GM23338 (cell line): Measurements from ENCODE around the gene HIVEP2. TPM values are rescaled to one million over a fixed set of nuclear protein-coding genes. Genes with fewer than 3 reads are reported as not detected.

Source experiments
- ATAC-seq: fragments of 200-7000 bp; cut with Tn5 transposase; 3 replicates; pipeline ENCODE4 v1.9.1; 2020
- DNase-seq: peaks from one replicate; pipeline ENCODE4 v3.0.0-alpha.2; 2015; ENCODE audit warnings: low spot score
- H2AFZ ChIP-seq: fragments of 200-600 bp; sonication (generic); 2 replicates; pipeline ENCODE4 v1.8.0; 2016; ENCODE audit warnings: antibody characterized with exemption, mild to moderate bottlenecking, moderate library complexity
- H3F3A ChIP-seq: fragments of 200-600 bp; sonication (generic); replicated peaks from 2 replicates; pipeline ENCODE4 v1.8.0; 2017; ENCODE audit warnings: antibody characterized with exemption, mixed run types, low read depth
- H3K27ac ChIP-seq: fragments of 200-600 bp; sonication (generic); 2 replicates; pipeline ENCODE4 v1.6.1; 2016; ENCODE audit warnings: low read depth
- H3K27me3 ChIP-seq: fragments of 200-600 bp; sonication (generic); 2 replicates; pipeline ENCODE4 v1.8.0; 2016; ENCODE audit warnings: mild to moderate bottlenecking, mixed run types, moderate library complexity; ENCODE audit not compliant: insufficient read depth
- H3K36me3 ChIP-seq: fragments of 200-600 bp; sonication (generic); 2 replicates; pipeline ENCODE4 v1.8.0; 2016; ENCODE audit warnings: mild to moderate bottlenecking; ENCODE audit not compliant: insufficient read depth
- H3K4me1 ChIP-seq: fragments of 200-600 bp; sonication (generic); 2 replicates; pipeline ENCODE4 v1.8.0; 2016; ENCODE audit warnings: mild to moderate bottlenecking, moderate library complexity; ENCODE audit not compliant: insufficient read depth
- H3K4me2 ChIP-seq: fragments of 200-600 bp; sonication (generic); 2 replicates; pipeline ENCODE4 v1.7.1; 2017; ENCODE audit warnings: mixed run types
- H3K4me3 ChIP-seq: fragments of 200-600 bp; sonication (generic); 2 replicates; pipeline ENCODE4 v1.6.1; 2016; ENCODE audit warnings: mixed run types
- H3K79me2 ChIP-seq: fragments of 200-600 bp; sonication (generic); replicated peaks from 2 replicates; pipeline ENCODE4 v1.8.0; 2017; ENCODE audit warnings: mild to moderate bottlenecking; ENCODE audit not compliant: insufficient read depth
- H3K9me2 ChIP-seq: fragments of 200-600 bp; sonication (generic); 2 replicates; pipeline ENCODE4 v1.8.0; 2017; ENCODE audit not compliant: insufficient read depth
- H4K20me1 ChIP-seq: fragments of 200-600 bp; sonication (generic); replicated peaks from 2 replicates; pipeline ENCODE4 v1.8.0; 2017; ENCODE audit warnings: mild to moderate bottlenecking; ENCODE audit not compliant: insufficient read depth
- H3K27ac Mint-ChIP-seq: 2 replicates; pipeline ENCODE4 v1.8.0; 2020; ENCODE audit warnings: inconsistent platforms, mild to moderate bottlenecking, moderate library complexity, mixed read lengths
- H3K27me3 Mint-ChIP-seq: 3 replicates; pipeline ENCODE4 v1.8.0; 2022; ENCODE audit warnings: low read depth, mild to moderate bottlenecking, moderate library complexity, mixed read lengths, inconsistent platforms; ENCODE audit not compliant: insufficient read depth, poor library complexity
- H3K36me3 Mint-ChIP-seq: 3 replicates; pipeline ENCODE4 v1.8.0; 2021; ENCODE audit warnings: low read depth, mild to moderate bottlenecking, inconsistent platforms, moderate library complexity, mixed read lengths
- H3K4me1 Mint-ChIP-seq: 3 replicates; pipeline ENCODE4 v1.8.0; 2020; ENCODE audit warnings: mild to moderate bottlenecking, inconsistent platforms, mixed read lengths
- H3K4me3 Mint-ChIP-seq: 3 replicates; pipeline ENCODE4 v1.8.0; 2021; ENCODE audit warnings: moderate library complexity, mild to moderate bottlenecking, inconsistent platforms, mixed read lengths
- H3K9me3 Mint-ChIP-seq: 3 replicates; pipeline ENCODE4 v1.8.0; 2020; ENCODE audit warnings: moderate library complexity, mild to moderate bottlenecking, inconsistent platforms, mixed read lengths
- CREB1 ChIP-seq: fragments of 250-450 bp; sonication (Bioruptor Pico); IDR thresholded peaks from 2 replicates; pipeline ENCODE4 v1.5.0; 2020; ENCODE audit warnings: low read depth, mild to moderate bottlenecking, moderate library complexity
- EZH2phosphoT487 ChIP-seq: fragments of 200-600 bp; sonication (generic); IDR thresholded peaks from one replicate; pipeline ENCODE4 v1.8.1; 2018; ENCODE audit warnings: antibody characterized with exemption; ENCODE audit not compliant: unreplicated experiment
- JUNB ChIP-seq: IDR thresholded peaks from one replicate; pipeline ENCODE4 v1.6.1; 2016; ENCODE audit warnings: antibody characterized with exemption; ENCODE audit not compliant: unreplicated experiment
- POLR2AphosphoS5 ChIP-seq: IDR thresholded peaks from 2 replicates; pipeline ENCODE4 v1.6.1; 2016; ENCODE audit warnings: antibody characterized with exemption, low read depth
- ZNF114 ChIP-seq: fragments of 250-450 bp; sonication (Bioruptor Pico); IDR thresholded peaks from 2 replicates; pipeline ENCODE4 v1.5.0; 2020; ENCODE audit warnings: mild to moderate bottlenecking, moderate library complexity
- ZNF331 ChIP-seq: fragments of 250-450 bp; sonication (Bioruptor Pico); IDR thresholded peaks from 2 replicates; pipeline ENCODE4 v1.5.0; 2020; ENCODE audit warnings: low read depth, mild to moderate bottlenecking, moderate library complexity
- polyA plus RNA-seq: library from polyadenylated mRNA; unstranded; fragments of >200 nt; fragmentation: Nextera tagmentation; extraction: Ambion mirVana; gene quantifications from 2 replicates; pipeline ENCODE4 v1.2.1, GENCODE V29; 2016
- total RNA-seq: library from RNA; depleted of rRNA; stranded (reverse); fragments of >200 nt; shearing (Covaris generic); gene quantifications from 2 replicates; pipeline ENCODE4 v1.2.3, GENCODE V29; 2014
- TF ChIP-seq, protein P1 (sequence below): fragments of 250-450 bp; sonication (Bioruptor Pico); IDR thresholded peaks from 2 replicates; pipeline ENCODE4 v1.5.0; 2020; ENCODE audit warnings: mild to moderate bottlenecking, moderate library complexity
- TF ChIP-seq, protein P2 (sequence below): IDR thresholded peaks from 2 replicates; pipeline ENCODE4 v1.6.1; 2016; ENCODE audit warnings: antibody characterized with exemption
- TF ChIP-seq, protein P3 (sequence below): IDR thresholded peaks from one replicate; pipeline ENCODE4 v1.6.1; 2018; ENCODE audit warnings: antibody characterized with exemption; ENCODE audit not compliant: unreplicated experiment

Gene HIVEP2
- total and polyA plus RNA-seq, 2 experiments from 2014 or later, result 1.5 to 7.4 TPM

DNA sequence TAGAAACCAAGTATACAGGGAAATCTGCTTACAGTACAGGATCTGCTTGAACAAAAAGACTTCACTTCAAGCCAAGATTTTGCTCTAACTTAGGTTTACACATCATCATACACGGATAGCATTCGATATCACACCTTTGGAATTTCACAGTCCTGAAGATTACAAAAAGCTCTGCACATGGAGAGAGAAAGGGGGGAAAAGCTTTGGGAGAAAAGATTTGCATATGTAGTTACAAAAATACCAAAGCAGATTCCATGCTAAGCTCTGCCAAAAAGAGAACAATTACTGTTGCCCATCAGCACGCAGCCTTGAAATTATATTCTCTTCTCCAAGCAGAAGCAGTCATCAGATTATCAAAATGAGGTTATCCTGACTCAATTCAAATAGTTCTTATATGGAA lies 62.0 kb downstream of the HIVEP2 start (continued):
- TF ChIP-seq, protein P1, sequence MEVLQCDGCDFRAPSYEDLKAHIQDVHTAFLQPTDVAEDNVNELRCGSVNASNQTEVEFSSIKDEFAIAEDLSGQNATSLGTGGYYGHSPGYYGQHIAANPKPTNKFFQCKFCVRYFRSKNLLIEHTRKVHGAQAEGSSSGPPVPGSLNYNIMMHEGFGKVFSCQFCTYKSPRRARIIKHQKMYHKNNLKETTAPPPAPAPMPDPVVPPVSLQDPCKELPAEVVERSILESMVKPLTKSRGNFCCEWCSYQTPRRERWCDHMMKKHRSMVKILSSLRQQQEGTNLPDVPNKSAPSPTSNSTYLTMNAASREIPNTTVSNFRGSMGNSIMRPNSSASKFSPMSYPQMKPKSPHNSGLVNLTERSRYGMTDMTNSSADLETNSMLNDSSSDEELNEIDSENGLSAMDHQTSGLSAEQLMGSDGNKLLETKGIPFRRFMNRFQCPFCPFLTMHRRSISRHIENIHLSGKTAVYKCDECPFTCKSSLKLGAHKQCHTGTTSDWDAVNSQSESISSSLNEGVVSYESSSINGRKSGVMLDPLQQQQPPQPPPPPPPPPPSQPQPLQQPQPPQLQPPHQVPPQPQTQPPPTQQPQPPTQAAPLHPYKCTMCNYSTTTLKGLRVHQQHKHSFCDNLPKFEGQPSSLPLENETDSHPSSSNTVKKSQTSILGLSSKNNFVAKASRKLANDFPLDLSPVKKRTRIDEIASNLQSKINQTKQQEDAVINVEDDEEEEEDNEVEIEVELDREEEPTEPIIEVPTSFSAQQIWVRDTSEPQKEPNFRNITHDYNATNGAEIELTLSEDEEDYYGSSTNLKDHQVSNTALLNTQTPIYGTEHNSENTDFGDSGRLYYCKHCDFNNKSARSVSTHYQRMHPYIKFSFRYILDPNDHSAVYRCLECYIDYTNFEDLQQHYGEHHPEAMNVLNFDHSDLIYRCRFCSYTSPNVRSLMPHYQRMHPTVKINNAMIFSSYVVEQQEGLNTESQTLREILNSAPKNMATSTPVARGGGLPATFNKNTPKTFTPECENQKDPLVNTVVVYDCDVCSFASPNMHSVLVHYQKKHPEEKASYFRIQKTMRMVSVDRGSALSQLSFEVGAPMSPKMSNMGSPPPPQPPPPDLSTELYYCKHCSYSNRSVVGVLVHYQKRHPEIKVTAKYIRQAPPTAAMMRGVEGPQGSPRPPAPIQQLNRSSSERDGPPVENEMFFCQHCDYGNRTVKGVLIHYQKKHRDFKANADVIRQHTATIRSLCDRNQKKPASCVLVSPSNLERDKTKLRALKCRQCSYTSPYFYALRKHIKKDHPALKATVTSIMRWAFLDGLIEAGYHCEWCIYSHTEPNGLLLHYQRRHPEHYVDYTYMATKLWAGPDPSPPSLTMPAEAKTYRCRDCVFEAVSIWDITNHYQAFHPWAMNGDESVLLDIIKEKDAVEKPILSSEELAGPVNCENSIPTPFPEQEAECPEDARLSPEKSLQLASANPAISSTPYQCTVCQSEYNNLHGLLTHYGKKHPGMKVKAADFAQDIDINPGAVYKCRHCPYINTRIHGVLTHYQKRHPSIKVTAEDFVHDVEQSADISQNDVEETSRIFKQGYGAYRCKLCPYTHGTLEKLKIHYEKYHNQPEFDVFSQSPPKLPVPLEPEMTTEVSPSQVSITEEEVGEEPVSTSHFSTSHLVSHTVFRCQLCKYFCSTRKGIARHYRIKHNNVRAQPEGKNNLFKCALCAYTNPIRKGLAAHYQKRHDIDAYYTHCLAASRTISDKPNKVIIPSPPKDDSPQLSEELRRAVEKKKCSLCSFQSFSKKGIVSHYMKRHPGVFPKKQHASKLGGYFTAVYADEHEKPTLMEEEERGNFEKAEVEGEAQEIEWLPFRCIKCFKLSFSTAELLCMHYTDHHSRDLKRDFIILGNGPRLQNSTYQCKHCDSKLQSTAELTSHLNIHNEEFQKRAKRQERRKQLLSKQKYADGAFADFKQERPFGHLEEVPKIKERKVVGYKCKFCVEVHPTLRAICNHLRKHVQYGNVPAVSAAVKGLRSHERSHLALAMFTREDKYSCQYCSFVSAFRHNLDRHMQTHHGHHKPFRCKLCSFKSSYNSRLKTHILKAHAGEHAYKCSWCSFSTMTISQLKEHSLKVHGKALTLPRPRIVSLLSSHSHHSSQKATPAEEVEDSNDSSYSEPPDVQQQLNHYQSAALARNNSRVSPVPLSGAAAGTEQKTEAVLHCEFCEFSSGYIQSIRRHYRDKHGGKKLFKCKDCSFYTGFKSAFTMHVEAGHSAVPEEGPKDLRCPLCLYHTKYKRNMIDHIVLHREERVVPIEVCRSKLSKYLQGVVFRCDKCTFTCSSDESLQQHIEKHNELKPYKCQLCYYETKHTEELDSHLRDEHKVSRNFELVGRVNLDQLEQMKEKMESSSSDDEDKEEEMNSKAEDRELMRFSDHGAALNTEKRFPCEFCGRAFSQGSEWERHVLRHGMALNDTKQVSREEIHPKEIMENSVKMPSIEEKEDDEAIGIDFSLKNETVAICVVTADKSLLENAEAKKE (CRISPR knock-in tag), result no peak
- TF ChIP-seq ZNF331, result no peak
- TF ChIP-seq, protein P2, sequence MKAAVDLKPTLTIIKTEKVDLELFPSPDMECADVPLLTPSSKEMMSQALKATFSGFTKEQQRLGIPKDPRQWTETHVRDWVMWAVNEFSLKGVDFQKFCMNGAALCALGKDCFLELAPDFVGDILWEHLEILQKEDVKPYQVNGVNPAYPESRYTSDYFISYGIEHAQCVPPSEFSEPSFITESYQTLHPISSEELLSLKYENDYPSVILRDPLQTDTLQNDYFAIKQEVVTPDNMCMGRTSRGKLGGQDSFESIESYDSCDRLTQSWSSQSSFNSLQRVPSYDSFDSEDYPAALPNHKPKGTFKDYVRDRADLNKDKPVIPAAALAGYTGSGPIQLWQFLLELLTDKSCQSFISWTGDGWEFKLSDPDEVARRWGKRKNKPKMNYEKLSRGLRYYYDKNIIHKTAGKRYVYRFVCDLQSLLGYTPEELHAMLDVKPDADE, result no peak
- no peak for TF ChIP-seq ZNF114 (CRISPR knock-in tag)

DNA sequence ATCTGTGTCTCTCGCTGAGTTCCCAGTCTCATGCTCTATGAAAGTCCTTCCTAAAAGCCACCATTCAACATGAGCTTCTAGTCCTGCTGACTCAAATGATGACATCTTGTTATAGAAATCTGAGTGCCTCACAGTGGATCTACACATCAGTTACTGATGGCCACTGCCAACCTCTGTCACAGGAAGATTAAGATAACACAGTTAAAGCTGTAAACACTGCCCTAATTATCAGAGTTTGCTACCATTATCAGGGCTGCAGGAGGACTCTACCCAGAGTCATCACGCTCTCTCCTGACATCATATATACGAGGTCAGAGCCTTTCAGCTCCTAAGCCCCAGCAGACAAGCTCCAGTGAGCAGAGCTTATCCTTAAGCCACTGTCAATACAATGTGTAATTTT lies 63.2 kb downstream of the HIVEP2 start:
- H3K4me1 Mint-ChIP-seq, result peaks cover 37% of the 10 kb centered on the region
- ATAC-seq (no peak), DNase-seq (no peak)
- peaks cover 31% of the 10 kb centered on the region for H3K4me1 ChIP-seq
- no peak overlapping the region for H2AFZ ChIP-seq
- no peaks in the 10 kb centered on the region for H3K36me3 ChIP-seq
- H3K79me2 ChIP-seq, result peaks cover 19% of the 10 kb centered on the region; the same call in 1 of the 2 replicates
- no peak overlapping the region for H3K4me3 ChIP-seq
- peaks cover 4% of the 10 kb centered on the region; the same call in 1 of the 2 replicates for H3K9me2 ChIP-seq
- H3K27ac Mint-ChIP-seq, result no peak overlapping the region
- no peak overlapping the region for H3K4me2 ChIP-seq
- no peak overlapping the region for H3K4me3 Mint-ChIP-seq
- H3F3A ChIP-seq, result no peaks in the 10 kb centered on the region
- no peaks in the 10 kb centered on the region for H3K36me3 Mint-ChIP-seq
- H3K27me3 ChIP-seq, result no peaks in the 10 kb centered on the region
- H3K27ac ChIP-seq, result no peak overlapping the region
- H4K20me1 ChIP-seq, result no peaks in the 10 kb centered on the region
- H3K9me3 Mint-ChIP-seq, result no peaks in the 10 kb centered on the region
- no peaks in the 10 kb centered on the region for H3K27me3 Mint-ChIP-seq
- TF ChIP-seq, protein P2, result no peak
- TF ChIP-seq EZH2phosphoT487 (no peak), POLR2AphosphoS5 (no peak), CREB1 (CRISPR knock-in tag) (no peak), JUNB (no peak), ZNF331 (no peak)
- TF ChIP-seq, protein P3, sequence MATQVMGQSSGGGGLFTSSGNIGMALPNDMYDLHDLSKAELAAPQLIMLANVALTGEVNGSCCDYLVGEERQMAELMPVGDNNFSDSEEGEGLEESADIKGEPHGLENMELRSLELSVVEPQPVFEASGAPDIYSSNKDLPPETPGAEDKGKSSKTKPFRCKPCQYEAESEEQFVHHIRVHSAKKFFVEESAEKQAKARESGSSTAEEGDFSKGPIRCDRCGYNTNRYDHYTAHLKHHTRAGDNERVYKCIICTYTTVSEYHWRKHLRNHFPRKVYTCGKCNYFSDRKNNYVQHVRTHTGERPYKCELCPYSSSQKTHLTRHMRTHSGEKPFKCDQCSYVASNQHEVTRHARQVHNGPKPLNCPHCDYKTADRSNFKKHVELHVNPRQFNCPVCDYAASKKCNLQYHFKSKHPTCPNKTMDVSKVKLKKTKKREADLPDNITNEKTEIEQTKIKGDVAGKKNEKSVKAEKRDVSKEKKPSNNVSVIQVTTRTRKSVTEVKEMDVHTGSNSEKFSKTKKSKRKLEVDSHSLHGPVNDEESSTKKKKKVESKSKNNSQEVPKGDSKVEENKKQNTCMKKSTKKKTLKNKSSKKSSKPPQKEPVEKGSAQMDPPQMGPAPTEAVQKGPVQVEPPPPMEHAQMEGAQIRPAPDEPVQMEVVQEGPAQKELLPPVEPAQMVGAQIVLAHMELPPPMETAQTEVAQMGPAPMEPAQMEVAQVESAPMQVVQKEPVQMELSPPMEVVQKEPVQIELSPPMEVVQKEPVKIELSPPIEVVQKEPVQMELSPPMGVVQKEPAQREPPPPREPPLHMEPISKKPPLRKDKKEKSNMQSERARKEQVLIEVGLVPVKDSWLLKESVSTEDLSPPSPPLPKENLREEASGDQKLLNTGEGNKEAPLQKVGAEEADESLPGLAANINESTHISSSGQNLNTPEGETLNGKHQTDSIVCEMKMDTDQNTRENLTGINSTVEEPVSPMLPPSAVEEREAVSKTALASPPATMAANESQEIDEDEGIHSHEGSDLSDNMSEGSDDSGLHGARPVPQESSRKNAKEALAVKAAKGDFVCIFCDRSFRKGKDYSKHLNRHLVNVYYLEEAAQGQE, result no peak
